HG03521 (cell line): ENCODE data around the gene CADM1.

ENCODE experiments used
- ATAC-seq: cut with Tn5 transposase; IDR thresholded peaks from one replicate; pipeline ENCODE4 v1.9.1; 2021; ENCODE audit warnings: mild to moderate bottlenecking, moderate library complexity; ENCODE audit not compliant: unreplicated experiment

The CADM1 gene

DNA sequence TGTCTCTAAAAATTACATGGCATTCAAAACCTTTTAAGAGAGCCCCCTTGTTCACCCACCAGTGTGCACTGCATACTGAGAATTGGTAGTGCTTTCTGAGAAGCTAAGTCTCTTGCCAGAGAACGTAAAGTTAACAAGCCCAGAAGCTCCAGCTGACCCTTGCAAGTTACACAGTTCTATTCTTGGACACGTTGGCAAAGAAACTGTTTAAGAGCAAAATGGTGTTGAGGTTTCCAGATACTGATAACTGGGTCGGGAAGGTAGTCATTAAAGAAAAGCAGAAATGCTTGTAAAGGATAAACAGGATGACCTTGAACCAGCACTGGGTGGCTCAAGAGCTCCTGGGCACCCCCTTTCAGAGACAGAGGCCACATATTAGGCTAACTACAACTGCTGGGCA is 284.8 kb downstream of the CADM1 start:
- no peak for ATAC-seq

DNA sequence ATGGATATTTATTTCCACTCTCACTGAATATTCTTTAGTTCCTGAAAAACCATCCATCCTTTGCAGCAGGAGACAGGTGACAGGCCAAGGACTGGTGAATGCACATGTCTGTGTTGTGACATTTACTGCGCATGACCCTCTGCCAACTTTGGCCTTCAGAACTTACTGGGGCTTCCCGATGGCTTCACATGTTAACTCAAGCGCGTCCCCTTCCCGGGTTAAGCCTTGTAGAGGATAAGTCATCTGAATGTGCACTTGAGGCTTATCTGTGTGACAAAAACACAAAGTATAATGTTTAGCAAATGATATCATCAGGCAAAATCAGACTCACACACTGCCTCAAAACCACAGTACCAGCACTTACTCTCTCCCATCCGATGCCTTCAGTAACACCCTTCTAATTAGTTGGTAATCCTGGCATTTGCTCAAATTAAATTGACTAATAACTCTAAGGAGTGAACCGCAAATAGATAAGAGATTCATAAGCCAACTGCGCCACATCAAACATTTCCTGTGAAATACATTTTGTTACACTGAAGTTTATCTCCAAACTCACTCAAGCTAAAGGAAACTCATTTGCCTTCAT is 286.4 kb downstream of the CADM1 start:
- no peak for ATAC-seq

DNA sequence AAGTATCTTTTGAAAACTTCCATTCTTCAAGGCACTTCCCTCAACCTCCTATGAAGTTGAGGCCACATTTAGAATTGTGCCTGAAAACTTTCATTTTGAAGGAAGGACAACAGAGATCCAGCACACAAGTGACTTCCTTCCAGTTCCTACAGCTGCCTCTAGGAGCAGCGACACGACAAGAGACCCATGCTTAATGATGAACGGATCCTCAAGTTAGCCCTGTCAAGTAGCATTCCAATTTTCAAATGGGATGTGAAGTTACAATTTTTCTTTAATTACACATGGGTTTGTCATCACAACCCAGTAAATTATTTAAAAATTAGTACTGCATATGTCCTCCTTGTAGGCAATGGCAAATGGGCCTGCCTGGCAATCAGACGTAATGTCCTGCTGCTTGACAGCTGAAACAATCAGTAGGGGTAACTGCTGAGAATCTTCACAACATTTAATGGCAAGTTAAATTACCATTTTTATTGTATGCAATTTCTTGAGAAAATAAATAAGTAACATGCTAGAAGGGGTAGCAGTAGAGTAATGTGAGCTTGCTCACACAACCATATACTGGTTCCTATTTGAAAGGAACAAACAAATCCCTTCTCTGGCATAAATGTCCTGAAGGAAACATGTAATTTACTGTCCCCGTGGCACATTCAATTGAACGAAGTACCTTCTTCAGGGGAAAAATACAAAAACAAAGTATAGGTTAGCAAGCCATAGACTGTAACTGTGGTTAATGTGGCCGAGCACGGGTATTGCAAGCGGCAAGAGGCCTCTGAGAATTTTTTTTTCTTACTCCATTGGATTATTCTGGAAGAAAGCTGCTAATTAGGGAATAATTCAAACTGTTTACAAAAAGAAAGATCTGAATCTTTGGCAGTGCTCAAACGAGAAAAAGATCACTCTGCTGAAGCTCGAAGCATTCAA is 288.3 kb downstream of the CADM1 start:
- no peak for ATAC-seq

DNA sequence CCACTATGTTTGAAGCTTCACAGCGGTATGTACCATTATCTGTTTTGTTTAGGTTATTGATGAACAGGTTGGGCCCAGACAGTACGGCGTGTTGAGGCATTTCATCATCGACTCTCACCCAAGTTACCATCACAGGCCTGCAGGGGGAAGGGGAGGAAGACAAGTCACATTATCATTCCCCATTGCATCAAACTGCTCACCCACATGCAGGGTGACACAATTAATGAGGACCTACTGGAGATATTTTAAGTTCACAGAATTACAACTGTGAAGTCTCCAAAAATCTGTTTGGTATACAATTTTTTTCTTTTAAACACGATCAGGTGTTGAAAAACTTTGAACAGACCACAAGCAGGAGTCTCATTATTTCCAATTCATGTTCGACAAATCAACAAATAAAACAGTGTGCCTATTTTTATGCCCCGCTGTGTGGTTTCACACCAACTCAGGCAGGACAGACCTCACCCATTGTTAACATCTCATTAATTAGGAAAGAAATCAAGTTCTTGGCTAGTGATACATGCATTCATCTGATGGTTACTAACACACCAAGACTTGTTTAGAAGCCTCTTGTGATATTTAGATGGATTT is 289.5 kb downstream of the CADM1 start:
- ATAC-seq: no peak

DNA sequence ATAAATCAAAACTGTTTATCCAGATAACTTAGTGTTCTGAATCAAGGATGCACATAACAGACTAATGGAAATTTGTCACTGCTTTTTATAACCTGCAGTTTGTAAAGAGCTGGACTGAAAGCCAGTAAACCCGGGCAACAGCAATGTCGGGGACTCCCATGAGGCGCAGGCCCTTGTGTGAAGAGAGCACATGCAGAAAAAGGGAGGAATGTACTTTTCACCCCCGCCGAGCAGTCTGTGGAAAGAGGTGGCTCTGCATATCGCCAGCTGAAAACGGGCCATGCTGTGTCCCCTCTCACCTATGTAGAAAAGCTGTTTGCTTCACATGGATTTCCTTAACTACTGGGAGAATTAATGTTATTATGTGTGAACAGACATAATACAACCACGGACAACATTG is 291.2 kb downstream of the CADM1 start:
- no peak for ATAC-seq

DNA sequence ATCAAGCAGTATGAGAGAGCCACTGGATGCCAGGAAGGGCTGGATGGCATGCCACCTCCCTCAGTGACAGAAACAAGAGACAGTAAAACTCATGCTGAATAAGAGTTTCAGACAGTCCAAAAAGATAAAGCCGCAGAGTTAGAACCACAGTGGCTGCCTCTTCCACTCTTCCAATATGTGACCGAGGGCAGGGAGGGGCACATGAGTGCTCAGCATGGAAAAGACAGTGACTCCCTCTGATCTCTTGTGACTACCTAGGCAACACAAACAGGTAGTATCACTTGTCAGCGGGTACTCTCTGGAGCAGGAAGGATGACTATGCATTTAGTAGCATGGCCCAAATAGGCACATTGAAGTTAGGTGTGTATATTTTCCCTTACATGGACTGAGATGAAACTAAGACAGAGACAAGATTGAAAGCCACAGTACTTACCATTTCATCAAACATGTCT is 295.4 kb downstream of the CADM1 start:
- no peak for ATAC-seq

DNA sequence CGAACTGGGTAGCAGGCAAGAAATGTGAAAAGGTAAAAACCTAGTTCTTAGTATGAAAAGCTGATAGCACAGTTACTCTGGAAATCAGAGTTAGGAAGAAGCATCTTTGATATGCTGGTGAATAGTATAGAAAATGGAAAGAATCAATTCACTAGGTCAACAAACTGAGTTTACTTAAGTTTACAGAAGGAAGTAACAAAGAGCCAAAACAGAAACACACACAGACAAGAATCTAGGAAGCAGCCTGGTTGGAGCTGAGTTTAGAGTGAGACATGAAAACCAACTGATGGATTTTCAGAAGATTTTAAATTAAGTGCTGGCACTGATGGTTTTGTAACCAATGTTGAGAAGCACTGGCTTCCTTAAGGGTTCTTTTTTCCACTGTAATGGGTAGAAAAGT is 296.3 kb downstream of the CADM1 start:
- ATAC-seq: no peak

DNA sequence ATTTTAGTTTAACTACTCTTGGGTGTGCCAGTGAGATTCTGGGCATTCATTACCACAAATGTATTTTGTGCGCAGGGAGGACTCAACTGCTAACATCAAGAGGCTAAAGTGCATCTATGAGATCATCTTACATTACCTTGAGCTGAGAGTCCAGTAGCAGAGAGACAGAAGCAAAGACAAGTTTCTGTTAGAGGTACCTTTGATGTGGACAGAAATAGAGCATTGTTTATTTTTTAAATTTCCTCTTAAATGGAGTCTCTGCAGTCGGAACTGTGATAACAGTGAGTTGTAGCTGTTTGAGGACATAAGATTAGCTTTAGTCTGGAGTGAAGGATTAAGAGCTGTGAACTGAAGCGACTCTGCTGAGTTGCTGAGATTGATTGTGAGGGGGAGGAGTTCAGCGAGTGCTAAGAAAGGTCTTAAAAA is 297.0 kb downstream of the CADM1 start:
- ATAC-seq: no peak

DNA sequence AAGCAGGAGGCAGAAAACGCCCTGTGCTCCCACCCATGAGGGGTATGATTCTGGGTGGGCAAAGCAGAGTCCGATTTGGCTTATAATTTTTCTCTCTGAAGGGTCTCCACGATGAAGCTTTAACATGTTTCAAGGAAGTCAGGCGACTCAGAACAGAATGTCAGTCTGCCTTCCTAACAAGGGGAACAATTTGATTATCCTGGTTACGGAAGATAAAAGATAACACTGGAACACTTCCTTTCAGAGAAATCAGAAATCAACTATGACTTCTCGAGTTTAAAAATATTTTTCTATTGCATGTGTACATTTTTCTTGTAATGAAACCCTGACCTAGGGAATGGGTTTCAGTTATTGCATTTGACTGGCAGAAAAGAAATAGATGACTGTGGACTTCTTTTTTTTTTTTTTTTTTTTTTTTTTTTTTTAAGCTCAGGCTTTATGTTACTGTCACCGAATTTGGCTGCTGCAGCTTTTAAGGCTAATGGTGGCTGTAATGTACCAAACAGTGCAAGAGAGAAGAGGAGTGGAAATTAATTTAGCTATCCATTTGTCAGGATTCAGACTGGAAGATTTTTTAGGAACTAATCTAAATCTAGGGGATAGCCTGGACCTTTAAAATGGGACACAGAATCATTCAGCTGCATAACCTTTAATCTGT is 297.7 kb downstream of the CADM1 start:
- ATAC-seq: no peak

DNA sequence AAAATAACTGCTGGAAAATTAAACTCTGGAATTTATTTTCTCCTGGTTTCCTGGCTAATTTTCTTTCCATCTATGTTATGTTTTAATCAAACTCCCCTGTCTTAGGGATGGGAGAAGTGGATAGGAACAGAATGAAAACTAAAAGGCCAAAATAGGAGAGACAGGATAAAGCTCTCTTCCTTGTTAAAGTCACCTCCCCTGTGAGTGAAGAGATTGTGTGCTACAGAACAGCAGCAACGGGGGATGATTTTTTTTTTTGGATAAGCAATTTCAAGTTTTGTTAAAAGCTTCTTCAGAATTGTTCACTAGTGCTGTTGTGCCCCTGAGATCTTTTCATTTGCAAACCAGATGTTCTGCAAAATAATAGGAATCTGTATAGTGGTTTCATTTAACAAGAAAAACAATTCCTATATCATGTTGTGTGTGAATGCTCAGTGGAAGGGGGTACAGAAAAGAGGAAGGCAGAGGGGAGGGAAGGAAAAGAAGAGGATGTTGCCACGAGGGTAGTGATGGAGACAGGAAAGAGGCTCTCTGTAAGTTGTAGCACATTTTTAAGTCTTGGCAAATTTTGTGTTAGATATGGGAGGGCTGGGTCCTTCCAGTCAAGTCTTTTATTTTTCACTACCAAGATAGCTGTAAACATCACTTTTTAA is 301.2 kb downstream of the CADM1 start:
- no peak for ATAC-seq

DNA sequence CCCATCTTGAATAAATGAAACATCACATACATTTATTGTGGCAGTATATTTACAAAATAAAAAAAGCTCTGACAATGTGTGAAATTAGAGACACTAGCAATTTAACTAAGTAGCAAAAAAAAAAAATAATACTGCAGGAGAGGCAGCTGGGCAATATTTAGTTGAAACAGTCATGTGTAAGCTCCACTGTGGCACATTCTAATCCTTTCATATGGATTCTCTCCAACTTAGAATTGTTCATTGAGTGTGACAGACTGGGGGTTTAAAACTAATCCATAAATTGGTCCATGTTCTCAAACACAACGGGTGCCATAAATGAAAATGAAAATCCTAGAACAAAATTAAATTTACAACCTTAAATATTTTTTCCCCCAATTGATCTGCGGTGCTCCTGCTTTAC is 302.1 kb downstream of the CADM1 start:
- ATAC-seq: no peak

DNA sequence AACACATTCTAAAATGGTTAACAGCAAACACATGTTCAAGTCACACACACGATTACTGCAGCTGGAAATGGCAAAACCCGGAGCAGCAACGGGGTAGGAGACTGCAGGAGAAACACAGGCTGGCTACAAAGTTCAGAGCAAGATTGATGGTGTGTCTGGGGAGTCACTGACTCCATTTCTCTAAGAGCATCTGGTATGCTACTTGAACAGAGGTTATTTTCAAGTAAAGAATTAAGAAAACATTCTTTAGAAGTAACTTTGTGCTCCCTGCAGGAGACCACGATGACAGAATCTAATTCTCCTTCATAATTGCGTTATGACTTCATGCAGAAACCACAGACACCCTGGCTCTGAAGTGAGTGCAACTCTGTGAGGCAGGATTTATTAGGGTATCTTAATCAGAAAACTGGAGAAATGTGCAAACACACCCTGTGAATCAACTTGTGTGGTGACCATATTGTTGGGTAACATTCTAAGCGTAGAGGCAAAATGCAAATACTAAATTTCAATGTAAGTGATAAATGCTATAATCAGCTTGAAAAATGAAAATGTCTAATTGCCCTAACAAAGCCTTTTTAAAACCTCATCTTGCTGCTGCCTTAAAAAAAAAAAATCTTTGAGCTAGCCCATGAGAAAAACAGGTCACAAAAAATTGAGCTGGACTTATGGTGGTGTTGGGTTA is 303.0 kb downstream of the CADM1 start:
- no peak for ATAC-seq

DNA sequence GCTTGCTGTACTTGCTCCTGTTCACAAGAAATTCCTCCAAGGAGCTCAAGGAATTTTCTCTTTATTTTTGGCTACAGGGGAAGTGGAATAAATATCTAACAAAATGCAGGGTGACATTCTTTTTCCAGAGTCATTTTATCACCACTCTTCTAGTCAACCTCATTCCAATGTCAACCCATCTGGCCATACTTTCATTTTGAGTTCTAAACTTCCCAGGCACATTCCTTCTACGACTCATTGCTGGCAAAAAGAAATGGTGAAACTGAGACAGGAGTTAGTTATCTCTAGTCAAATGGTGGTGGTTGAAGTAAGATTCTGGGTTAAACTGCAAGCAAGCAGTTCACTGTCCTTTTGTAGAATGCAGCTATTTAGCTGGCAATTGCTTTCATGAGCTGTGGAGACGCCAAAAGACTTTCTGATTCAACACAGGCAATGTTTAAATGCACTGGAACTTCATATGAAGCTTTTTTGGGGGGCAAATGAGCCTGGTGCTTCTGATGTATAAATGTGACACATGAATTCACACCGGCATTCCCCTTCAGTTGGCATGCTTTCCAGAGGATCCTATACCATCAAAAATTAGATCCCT is 304.6 kb downstream of the CADM1 start:
- no peak for ATAC-seq

DNA sequence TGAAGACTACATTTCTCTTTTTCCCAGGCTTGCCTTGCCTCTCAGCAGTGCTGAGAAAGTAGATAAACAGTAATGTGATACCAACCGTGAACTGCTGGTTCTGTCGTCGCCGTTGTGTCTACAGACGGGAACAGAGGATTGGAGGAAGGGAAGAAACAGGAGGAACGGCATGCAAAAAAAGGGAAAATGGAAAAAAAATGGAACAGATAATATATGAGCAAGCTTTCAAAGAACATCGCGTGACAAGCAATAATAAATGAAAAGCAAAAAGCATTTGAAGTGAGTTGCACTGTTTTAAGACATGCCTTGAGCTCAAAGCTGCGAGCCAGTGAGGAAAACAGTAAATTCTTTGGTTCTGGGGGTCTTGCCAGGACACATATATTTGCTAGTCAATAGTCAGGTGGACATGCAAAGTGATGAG is 305.9 kb downstream of the CADM1 start:
- no peak for ATAC-seq

DNA sequence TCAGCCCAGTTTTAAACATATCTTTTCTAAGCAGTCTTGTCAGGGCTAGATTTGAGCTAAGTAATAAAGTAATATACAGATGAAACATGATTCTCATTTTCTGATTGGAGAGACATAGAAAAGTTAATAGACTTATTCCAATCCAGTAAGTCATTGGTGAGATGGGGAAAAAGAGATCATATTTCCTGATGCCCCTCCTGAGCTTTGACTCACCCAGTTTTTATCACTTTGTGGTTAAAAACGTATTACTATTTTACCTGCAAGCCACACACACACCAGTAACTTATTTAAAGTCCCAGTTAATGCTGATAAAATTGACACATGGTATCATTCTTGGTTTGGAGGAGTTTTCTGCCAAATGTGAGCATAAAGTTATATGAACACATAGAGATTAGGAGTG is 306.8 kb downstream of the CADM1 start:
- no peak for ATAC-seq

DNA sequence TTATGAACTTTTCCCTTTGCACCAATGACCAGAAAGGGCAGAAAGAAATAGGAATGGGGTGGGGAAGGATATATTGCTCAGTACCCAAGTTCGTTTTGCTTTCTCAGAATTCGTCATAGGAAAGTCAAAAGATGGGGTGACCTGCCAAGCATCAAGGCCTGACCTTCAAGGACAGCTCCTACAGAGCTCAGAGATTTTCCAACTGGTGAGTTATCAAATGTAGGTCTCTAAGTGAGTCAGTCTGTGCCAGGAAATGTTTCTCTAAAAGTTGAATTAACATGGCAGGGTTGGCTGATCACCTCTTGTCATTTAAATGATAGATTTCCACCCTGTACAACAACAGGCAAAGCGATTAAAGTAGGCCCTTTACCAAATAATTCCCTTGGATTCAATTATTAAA is 307.2 kb downstream of the CADM1 start:
- ATAC-seq: no peak

DNA sequence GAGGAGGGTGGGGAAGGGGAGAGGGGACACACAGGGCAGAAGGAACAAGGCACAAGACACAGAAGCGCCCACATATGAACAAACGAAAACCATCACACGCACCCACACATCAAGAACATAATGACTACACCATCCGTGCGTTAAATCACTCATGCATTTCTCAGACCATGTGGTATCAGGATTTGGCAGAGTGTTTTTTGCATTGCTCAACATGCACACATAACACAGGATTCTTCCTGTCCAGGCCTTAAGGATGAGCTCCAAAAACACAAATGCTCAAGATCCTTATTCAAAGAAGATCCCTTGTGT is 309.5 kb downstream of the CADM1 start:
- ATAC-seq: peak; percentile 57

DNA sequence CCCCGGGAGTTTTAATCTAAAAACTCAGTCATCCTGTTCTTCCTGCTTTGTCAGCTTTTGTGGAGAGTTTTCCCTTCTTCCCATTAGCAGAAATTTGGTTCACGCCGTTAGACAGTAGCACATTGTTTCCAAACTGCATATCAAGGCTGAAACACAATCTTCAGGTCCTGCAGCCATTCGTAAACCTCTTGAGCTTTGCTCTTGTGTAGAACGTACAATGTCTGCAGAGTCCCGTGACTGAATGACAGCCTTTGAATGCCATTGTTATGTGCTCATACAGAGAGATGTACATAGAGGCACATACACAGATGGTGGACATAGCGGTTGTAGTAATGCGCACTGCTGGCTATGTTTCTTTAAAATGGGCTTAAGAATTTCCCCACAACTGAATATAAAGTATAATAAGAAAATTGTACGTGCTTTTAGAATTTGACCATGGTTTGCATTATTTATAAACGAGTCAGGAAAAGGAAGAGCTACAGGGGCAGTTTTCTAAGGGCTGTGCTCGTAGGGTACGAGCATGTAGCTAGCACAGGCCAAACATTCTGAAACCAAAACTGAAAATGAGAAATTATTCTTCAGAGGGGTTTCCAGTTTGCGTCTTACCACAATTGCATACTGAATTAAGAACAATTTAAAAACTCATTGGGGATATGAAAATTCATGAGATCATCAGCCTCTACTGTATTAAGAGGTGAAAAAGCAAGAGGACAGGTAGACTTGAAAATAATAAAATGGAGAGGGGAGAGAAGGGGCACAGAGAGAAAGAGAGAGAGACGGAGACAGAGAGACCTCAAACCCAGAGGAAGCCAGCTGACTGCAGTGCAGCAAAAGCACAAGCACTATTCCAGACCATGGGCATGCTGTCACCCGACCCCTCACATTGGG is 310.1 kb downstream of the CADM1 start:
- ATAC-seq: peak; percentile 86

DNA sequence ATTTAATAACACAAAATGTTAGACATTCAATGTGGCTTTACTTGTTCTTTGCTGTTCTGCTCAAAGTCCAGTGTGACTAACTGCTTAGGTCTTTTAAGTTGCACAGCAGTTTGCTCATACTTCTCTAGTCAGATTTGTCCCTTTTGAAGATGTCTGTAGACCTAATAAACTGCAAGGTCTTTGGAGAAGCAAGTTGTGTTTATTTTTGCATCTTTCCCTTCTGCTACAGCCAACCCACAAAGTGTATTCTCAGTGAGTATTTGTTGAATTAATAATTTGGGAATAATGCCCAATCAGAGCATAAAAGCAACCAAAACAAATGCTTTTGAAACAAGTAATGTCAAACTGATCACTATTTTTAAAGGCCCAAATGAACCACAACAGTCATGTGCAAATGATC is 312.5 kb downstream of the CADM1 start:
- no peak for ATAC-seq
